Measurements from ENCODE around the gene GSTO2.

Gene GSTO2

DNA sequence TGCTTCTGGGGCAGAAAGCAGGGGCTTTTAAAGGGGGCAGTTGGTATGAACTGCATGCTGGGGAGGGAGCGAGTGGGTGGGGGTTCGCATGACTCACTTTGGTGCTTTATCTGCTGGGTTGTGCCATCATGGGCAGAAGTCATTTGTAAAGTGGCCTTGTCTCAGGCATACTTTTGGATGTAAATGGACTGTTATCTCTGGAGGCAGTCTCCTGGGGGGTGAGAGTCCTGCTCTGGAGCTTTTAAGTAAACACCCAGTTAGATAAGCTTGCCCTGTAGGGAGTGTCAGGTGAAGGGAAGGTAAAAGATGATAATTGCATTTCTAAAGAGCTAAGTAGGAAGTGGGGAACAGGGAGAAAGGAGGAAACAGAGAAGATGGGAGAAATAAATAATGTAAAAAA, 15.9 kb upstream of the GSTO2 start:
- no peak overlapping the region for H3K9ac ChIP-seq (ENCODE audit: low read depth, low read length, poor library complexity, severe bottlenecking)
- H3K4me2 ChIP-seq (ENCODE audit: low read depth, low read length, poor library complexity, severe bottlenecking): no peak overlapping the region
- H3K9me3 ChIP-seq (ENCODE audit: insufficient read depth, low read depth, low read length): no peaks in the 10 kb centered on the region
- H4K20me1 ChIP-seq (ENCODE audit: insufficient read depth, low read length, poor library complexity, severe bottlenecking): peaks cover 18% of the 10 kb centered on the region
- H3K4me1 ChIP-seq (ENCODE audit: insufficient read depth, low read length, poor library complexity, severe bottlenecking): peaks cover 51% of the 10 kb centered on the region
- no peaks in the 10 kb centered on the region for H3F3A ChIP-seq (ENCODE audit: low read depth)
- no peaks in the 10 kb centered on the region for H3K36me3 ChIP-seq (ENCODE audit: insufficient read depth, low read length)
- H3K27me3 ChIP-seq (ENCODE audit: insufficient read depth, low read length, poor library complexity, severe bottlenecking): peaks cover 10% of the 10 kb centered on the region
- H2AFZ ChIP-seq (ENCODE audit: low read length): no peak overlapping the region
- H3K4me3 ChIP-seq (ENCODE audit: low read length, poor library complexity, severe bottlenecking): no peak overlapping the region
- H3K9me2 ChIP-seq (replicated peaks; ENCODE audit: low read depth, low read length): no peaks in the 10 kb centered on the region
- H3K79me2 ChIP-seq (ENCODE audit: insufficient read depth, low read length): peaks cover 39% of the 10 kb centered on the region
- TF ChIP-seq, protein P1, sequence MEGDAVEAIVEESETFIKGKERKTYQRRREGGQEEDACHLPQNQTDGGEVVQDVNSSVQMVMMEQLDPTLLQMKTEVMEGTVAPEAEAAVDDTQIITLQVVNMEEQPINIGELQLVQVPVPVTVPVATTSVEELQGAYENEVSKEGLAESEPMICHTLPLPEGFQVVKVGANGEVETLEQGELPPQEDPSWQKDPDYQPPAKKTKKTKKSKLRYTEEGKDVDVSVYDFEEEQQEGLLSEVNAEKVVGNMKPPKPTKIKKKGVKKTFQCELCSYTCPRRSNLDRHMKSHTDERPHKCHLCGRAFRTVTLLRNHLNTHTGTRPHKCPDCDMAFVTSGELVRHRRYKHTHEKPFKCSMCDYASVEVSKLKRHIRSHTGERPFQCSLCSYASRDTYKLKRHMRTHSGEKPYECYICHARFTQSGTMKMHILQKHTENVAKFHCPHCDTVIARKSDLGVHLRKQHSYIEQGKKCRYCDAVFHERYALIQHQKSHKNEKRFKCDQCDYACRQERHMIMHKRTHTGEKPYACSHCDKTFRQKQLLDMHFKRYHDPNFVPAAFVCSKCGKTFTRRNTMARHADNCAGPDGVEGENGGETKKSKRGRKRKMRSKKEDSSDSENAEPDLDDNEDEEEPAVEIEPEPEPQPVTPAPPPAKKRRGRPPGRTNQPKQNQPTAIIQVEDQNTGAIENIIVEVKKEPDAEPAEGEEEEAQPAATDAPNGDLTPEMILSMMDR (conservative IDR thresholded peaks at IDR 0.05; ENCODE audit: low read length): no peak
- no peak for TF ChIP-seq EZH2phosphoT487 (IDR thresholded peaks at IDR 0.05; ENCODE audit: borderline replicate concordance)

DNA sequence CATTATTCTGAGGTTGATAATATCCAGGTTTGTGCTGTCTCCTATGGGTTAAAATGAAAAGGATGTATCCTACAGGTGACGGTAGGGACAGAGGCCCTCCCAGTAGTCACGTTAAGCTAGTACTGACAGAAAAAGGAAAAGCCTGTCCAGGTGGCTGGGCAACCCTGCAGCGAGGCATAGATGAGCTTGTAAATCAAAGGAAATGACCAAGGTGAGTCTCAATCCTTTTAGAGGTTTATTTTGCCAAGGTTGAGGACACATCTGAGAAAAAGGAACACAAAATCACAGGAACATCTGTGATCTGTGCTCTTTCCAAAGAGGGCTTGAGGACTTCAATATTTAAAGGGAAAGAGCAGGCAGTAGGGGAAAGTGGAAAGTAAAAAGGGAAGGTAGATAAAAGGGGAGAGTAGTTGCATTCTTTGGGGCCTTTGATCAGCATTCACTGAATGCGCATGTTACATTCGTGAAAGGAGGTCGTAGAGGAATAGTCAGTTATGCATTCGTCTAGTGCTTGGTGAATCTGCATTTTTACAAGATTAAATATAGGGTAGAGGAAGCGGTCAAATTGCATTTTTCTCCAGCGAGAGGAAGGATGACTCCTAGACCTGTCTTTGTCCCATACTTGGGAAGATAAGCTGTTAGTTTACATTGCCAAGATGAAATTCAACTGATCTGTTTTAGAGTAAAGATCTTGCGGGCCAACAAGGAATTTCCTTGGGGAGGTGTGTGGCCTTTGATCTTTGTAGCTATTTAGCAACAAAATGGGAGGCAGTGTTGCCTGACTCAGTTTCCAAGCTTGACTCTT, 15.2 kb upstream of the GSTO2 start:
- TF ChIP-seq, protein P1 (conservative IDR thresholded peaks at IDR 0.05; ENCODE audit: low read length): no peak
- no peak for TF ChIP-seq EZH2phosphoT487 (IDR thresholded peaks at IDR 0.05; ENCODE audit: borderline replicate concordance)
- Histone ChIP-seq H3K4me3 (ENCODE audit: low read length, poor library complexity, severe bottlenecking) (peak overlapping the region; percentile 87), H3K27me3 (ENCODE audit: insufficient read depth, low read length, poor library complexity, severe bottlenecking) (peaks cover 10% of the 10 kb centered on the region), H3K36me3 (ENCODE audit: insufficient read depth, low read length) (no peaks in the 10 kb centered on the region), H3K4me2 (ENCODE audit: low read depth, low read length, poor library complexity, severe bottlenecking) (peak overlapping the region; percentile 88), H2AFZ (ENCODE audit: low read length) (peak overlapping the region; percentile 76; the same call in 1 of the 2 replicates), H3K79me2 (ENCODE audit: insufficient read depth, low read length) (peaks cover 45% of the 10 kb centered on the region), H3K9me2 (replicated peaks; ENCODE audit: low read depth, low read length) (no peaks in the 10 kb centered on the region), H4K20me1 (ENCODE audit: insufficient read depth, low read length, poor library complexity, severe bottlenecking) (peaks cover 18% of the 10 kb centered on the region), H3K9ac (ENCODE audit: low read depth, low read length, poor library complexity, severe bottlenecking) (peak overlapping the region; percentile 96), H3K4me1 (ENCODE audit: insufficient read depth, low read length, poor library complexity, severe bottlenecking) (peaks cover 47% of the 10 kb centered on the region), H3F3A (ENCODE audit: low read depth) (no peaks in the 10 kb centered on the region), H3K9me3 (ENCODE audit: insufficient read depth, low read depth, low read length) (no peaks in the 10 kb centered on the region)

DNA sequence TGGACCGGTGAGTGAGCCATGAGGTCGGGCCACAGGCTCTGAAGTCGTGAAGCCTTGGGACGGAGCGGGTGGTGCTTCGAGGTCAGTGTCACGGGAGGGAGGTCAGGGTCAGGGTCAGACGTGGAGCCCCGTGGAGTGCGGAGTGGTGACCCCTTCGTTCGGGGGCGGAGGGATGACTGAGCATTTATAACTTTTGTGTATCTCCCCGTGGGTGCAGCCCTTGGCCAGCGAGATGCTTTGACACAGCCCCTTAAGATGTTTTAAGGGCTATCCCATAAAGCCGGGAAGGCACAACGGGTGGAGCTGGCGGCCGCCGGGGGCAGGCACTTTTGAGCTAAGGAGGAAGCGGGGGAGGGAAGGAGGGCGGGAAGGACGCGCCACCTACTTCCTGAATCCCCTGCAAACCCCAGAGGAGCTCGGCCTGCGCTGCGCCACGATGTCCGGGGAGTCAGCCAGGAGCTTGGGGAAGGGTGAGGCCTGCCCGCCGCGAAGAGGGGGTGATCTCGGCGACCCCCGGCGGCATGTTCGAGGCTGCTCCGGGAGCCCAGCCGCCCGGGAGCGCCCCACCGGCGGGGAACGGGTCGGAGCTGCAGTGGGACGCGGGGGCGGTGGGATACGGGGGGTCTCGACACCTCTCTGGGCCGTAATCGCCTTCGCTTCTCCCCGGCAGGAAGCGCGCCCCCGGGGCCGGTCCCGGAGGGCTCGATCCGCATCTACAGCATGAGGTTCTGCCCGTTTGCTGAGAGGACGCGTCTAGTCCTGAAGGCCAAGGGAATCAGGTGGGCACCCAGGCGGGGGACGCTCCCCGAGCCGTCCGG, 14.3 kb upstream of the GSTO2 start, which contains the start of gene GSTO1:
TSS of gene GSTO1 (plus strand) at position 400 of the 818 bp plus-strand sequence. CDS start at position 437, 37 bp downstream.
- no peaks in the 10 kb centered on the region for H3F3A ChIP-seq (ENCODE audit: low read depth)
- H3K9me3 ChIP-seq (ENCODE audit: insufficient read depth, low read depth, low read length): no peaks in the 10 kb centered on the region
- H3K27me3 ChIP-seq (ENCODE audit: insufficient read depth, low read length, poor library complexity, severe bottlenecking): peaks cover 5% of the 10 kb centered on the region
- peaks cover 47% of the 10 kb centered on the region for H3K4me1 ChIP-seq (ENCODE audit: insufficient read depth, low read length, poor library complexity, severe bottlenecking)
- peak within 1 kb of the TSS; percentile 96 for H3K9ac ChIP-seq (ENCODE audit: low read depth, low read length, poor library complexity, severe bottlenecking)
- H3K79me2 ChIP-seq (ENCODE audit: insufficient read depth, low read length): peaks cover 48% of the 10 kb centered on the region
- H3K4me3 ChIP-seq (ENCODE audit: low read length, poor library complexity, severe bottlenecking): peak within 1 kb of the TSS; percentile 87
- peaks cover 18% of the 10 kb centered on the region for H4K20me1 ChIP-seq (ENCODE audit: insufficient read depth, low read length, poor library complexity, severe bottlenecking)
- peak within 1 kb of the TSS; percentile 88 for H3K4me2 ChIP-seq (ENCODE audit: low read depth, low read length, poor library complexity, severe bottlenecking)
- no peaks in the 10 kb centered on the region for H3K9me2 ChIP-seq (replicated peaks; ENCODE audit: low read depth, low read length)
- H2AFZ ChIP-seq (ENCODE audit: low read length): peak within 1 kb of the TSS; percentile 76
- TF ChIP-seq EZH2phosphoT487 (IDR thresholded peaks at IDR 0.05; ENCODE audit: borderline replicate concordance): no peak
- TF ChIP-seq, protein P1 (conservative IDR thresholded peaks at IDR 0.05; ENCODE audit: low read length): no peak
- H3K36me3 ChIP-seq (ENCODE audit: insufficient read depth, low read length): peaks cover under 1% of the 10 kb centered on the region; the same call in 1 of the 2 replicates

Measured in Loucy (cell line).